Activated CD8-positive, alpha-beta memory T cell treated with anti-CD3 and anti-CD28 coated beads for 1 hour (primary cell): ENCODE data around the gene CFAP57.

Experiments
- DNase-seq, 2 donors: peaks; one replicate each; pipeline ENCODE4 v3.0.0-alpha.2; 2020; ENCODE audit warnings: low read depth in 1 of 2; ENCODE audit errors: extremely low read depth in 1 of 2

The CFAP57 gene

DNA sequence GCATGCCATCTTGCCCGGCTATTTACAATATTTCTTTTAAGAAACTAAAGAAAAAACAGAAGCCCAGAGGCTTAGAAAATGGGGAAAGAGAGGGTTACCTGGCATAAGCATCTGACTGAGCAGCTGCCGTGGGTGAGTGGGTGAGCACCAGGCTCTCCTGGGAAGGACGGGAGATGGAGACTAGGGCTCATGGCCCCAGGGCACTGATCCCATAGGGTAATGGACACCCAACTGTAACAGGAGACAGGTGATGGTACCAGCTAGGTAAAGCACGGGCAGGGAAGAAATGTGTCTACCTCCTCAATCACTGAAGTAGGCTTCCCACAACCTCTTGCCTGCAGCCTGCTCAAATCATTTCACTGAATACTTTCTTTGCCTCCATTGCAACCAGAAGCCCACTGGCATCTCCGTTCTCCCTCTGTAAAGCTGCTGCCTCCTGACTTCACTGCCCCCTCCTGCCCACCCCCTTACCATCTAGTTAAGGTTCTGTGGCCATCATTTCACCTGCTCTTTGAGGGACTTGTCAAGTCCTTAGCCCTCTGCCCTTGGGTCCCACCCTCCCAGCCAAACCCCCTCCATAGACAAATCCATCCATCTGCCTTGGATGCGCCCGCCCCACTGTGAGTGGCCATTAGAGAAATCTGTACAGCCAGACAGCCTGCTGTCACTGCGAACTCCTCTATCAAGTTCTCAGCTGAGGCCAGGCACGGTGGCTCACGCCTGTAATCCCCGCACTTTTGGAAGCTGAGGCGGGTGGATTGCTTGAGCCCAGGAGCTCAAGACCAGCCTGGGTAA, 103.9 kb downstream of the CFAP57 start:
- DNase-seq = no peak

DNA sequence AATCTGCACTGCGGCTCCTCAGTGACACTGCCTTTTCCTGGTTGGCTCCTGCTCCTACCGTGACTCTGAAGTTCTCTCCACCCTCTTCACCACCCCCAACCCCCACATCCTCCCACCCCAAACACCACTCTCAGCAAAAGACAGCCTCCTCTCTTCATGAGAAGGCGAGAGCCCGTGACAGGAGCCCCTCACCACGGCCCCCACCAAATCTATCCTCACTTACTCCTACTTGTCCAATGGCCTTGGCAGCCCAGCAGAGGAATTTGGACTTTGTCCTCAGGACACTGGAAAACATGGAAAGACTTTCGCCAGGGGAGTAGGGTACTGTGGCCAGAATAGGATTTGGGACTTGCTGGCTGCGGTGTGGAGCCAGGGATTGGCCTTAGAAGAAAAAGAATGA, 104.5 kb downstream of the CFAP57 start:
- DNase-seq = no peak

DNA sequence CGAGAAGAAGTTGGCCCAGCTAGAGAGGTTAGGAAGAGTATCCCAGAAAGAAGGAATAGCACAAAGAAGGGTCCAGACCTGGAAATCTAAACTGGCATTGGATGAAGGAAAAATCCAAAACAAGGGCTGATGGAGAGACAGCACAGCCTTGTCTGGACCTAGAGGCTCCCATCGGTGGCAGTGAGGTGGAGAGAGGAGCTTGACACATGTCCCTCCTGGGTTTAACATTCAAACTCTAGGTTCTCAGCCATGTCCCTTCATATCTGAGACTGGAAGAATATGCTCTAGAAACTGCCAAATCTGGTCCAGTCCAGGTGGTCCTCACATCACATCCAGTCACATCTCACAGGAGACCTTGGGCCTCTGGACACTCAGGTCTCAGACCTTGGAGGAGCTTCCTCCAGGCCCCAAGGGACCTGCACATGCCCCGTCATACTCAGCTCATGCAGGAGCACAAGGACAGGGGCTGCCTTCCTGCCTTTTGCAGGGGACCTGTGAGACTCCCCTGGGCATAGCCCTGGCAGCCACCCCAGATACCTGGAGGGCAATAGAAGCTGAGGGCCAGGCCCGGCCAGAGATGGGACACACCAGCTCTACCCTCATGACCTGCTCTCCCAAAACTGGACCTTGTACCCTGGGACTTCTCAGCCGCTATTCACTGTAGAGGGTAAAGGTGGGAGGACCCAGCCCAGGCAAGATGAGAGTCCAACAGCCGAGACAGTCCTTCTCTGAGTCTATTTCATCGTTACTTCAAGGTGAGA, 105.2 kb downstream of the CFAP57 start:
- no peak for DNase-seq

DNA sequence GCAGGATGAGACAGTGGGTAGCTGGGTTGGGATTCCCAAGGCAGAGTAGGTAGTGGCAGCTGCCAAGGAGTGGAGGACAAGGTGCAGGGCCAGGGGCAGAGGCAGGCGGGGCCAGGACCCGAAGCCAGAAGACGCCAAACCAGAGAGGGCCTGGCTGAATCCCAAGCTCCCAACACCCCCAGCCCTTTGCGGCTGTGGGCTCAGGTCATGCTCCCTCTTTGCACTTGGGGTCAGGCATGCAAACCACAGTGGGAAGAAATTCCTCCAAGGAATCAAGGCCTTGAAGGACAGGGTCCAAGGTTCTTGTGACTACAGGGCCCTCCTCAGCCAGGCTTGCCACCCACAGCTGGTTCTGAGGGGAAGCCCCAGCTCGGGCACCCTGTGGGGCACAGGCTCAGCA, 107.0 kb downstream of the CFAP57 start:
- no peak for DNase-seq

DNA sequence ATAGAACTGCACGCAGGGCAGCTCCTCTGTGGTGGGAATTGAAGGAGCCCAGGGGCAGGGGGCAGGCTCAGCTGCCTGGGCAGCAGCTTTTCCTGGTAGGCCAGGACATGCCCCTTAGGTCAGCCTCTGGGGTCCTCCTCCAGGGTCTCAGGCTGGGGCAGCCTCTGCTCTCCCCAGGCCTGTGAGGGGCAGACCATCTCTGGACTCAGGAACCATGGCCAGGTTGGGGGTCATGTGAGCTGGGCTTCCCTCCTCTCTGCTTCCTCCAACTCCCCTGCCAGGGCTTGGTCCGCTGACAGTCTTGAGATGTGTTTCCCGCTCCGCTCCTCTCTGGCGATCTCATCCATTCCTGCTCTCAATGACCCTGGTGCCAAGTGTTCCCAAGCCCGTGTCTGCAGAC, 107.5 kb downstream of the CFAP57 start:
- DNase-seq = no peak

DNA sequence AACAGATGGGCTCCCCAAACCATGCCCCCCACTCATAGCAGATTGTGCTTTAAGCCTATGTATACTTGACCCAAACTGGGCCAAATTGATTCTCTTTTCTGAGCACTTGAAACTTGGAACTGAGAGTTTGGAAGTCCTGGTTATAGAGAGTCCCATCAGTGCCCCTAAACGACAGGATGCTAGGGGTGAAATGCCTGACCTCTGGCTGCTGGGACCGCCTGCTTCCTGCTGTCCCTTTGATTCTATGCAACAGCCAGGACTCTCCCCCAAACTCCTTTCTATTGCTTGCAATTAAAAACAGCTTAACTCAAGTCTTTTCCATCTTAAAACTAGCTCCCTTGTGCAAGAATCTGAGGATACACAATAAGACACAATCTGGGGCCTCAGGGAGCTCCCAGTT, 108.6 kb downstream of the CFAP57 start:
- no peak for DNase-seq

DNA sequence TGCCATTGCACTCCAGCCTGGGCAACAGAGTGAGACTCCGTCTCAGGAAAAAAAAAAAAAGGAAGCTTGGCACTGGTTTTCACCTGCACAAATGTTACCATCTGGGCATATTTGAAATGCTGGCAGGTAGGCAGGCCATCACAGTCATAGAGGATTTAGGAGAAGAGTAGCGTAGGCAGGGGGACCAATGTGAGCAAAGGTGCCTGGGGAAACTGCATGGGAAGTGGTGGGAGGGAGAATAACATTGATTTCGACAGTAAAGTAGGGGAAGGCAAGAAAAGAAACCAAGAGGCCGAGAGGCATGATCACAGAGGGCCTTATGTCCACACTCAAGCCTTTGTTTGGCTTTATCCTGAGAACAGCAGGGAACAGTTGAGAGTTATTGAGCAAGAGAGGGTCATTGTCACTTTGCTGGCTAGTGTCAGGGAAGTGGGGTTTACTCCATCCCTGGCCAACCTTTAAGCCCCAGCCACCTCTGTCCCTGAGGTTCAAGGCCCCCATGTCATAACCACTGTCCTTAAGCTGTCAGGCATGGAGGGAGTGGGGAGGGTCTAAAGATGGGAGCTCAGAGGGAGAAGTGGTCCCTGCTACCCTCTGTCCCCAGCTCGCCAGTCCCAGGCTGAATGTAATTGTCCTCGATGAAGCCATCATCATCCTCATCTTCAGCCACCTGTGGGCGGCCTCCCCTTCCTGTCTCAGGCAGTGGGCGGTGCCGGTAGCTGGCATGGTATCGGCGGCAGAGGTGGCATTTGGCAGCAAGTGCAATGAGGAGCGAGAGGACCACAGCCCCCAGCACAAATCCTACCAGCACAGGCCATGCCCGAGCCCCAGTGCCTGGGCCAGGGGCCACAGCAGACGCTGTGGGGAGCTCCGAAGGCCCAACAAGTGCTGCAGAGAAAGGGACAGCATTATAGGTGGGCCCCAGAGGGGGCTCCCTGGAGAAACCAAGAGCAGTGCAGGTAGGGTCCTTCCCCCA, 110.4 kb downstream of the CFAP57 start:
- no peak for DNase-seq

DNA sequence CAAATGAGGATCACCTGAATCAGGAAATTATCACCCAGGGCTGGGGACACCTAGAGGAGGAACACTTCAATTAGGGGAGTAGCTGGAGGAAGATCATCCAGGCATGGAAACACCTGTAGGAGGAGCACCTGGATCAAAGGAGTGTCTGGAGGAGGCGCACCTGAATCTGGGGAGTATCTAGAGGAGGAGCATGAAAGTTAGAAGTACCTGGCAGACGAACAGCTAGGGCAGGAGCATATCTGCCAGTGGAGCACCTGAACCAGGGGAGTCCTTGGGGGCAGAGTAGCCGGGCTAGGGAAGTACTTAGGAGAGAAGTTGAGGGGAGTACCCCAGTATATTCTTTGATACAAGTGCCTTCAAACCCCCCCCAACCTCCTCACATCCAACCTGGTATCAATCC, 111.9 kb downstream of the CFAP57 start:
- DNase-seq = no peak

DNA sequence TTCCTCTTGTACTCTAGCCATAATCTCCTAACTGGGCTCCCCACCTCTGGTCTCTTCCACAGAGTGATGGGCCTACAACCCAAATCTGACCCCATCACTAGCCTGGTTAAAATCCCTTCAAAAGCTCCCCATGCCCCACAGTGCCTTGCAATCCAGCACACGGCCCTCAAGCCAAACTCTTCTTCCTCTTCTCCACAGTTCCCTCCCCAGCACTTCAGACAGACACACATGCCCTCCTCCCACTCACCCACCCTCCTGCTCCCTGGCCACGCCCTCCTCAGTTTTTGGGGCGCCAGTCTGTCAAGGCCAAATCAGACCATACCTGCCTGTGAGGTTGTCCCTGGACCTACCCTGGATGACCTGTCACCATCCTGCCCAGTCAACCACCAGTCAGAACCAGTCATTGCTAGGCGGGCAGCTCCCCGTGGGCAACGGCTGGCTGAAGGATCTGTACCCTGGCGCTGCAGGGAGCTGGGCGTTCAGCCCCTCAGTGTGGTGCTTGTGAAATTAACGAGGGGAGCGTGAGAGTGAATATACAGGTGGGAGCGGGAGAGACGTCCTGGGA, 112.5 kb downstream of the CFAP57 start:
- no peak for DNase-seq

DNA sequence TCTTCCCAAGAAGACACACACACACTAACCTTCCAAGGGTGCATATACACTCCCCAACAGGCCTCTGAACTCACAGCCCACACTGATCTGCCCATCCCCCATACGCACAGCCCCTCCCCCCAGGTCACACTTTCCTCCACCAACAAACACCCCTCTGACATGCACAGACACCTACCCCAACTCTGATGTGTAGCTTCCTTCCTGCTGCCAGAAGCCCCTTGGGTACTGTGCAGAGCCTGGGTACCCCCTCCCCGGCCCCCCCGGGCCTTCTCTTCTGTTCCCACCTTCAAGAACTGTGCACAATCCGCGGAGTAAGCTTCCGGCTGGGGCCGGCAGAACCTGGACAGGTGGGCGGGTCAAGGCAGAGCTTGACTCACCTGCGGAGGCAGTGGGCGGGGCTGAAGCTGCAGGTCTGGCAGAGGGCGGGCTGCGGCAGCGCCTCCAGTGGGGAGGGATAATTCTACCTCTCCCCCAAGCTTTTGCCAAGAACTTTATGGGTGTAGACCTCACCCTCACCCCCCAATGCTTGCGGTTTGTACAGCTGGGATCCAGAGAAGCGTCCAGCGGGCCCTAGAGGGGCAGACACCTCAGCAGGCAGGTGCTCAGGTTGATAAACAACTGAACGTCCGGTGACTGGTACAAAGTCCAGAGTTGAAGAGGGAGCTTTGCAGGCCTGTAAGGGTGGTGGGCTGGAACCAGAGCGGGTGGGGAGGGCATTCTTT, 113.3 kb downstream of the CFAP57 start, which contains the start of gene C1orf210:
Gene C1orf210 (minus strand): TSS at position 313 of the 722 bp plus-strand sequence. CDS start 2,311 bp downstream, outside the sequence.
- DNase-seq = no peak

DNA sequence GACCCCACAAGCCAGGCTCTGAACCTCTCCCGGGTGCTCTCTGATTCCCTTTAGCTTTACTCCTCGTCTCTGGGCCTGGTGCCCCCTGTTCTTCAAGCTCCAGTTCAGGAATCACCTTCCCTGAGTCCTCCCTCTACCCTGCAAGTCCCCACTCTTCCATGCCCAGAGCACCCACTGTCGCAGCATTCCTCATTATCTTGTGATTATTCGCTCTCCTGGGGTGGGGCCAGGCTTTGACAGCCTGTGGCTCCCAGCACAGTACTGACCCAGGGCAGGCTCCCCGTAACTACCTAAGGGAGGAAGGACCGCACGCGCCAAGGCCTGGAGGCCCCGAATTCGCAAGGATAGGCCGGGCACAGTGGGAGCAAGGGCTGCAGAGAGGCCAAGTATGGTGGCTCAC, 114.0 kb downstream of the CFAP57 start:
- no peak for DNase-seq

DNA sequence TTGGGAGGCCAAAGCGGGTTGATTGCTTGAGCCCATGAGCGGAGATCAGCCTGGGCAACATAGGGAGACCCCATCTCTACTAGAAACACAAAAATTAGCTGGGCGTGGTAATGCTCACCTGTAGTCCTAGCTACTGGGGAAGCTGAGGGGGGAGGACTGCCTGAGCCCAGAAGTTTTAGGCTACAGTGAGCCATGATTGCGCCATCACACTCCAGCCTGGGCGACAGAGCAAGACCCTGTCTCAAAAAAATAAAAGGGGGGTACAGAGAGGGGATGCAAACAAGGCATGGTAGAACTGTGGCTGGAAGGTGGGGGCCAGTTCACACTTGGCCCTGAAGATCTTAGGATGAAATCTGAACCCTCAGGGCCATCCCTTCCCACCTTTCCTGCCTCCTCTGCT, 114.4 kb downstream of the CFAP57 start:
- no peak for DNase-seq

DNA sequence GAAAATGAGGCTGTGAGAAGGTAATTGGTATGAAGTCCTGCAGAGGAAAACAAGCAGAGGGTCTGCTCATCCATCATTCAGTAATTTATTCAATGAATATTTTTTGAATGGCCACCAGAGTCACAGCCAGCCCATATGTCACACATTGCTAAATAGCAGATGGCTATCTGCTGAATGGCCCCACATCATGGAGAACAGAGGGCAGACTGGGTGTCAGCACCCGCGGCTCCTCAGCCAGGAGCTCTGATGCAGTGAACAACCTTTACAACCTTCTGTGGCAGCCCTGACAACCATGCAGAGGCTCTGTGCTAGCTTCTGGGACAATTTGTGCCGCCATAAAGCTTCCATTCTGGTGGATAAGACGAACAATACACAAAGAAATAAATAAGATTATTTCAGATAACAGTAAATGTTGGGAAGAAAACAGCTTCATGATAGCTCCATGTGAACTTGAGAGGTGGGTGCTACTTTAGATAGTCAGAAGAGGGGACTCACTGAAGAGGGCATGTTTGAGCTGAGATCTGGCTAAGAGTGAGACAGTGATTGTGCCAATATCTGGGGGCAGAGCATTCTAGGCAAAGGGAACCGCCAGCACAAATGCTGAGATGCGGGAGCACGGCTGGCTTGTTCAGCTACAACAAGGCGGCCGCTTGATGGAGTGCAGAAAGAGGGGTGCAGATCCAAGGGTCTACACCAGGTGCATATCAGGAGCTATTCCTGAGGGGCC, 116.1 kb downstream of the CFAP57 start:
- no peak for DNase-seq

DNA sequence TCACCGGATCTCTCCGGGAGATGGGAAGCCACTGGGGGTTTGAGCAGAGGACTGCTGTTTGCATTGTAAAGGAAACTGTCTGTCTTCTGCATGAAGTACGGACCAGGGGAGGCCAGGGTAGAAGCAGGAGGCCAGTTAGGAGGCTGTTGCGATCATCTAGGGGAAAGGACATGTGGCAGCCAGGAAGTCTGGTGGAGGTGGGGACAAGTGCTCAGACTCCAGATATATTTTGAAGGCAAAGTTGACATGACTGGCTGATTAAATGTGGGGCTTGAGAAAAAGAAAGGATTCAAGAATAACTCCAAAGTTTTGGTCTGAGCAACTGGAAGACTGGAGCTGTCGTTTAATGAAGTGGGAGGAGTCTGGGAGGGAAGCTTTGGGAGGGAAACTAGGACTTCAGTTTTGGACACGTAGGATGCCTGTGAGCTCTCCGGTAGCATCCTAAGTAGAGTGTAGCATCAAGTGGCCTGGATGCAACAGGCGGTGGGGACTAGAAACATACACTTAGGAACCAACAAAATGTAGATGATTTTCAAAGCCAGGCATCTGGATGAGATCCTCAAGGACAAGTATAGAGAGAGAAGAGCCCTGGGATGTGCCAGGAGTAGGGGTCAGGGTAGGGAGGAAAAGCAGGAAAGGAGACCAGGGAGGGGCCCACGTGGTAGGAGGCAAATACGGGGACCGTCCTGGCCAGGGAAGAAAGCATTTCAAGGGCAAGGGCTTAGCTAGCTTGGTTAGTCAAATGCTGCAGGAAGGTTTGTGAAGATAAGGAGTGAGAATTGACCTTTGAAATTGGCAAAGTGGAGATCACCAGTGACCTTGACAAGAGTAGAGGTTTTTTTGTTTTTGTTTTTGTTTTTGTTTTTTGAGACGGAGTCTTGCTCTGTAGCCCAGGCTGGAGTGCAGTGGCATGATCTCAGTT, 116.9 kb downstream of the CFAP57 start:
- no peak for DNase-seq

DNA sequence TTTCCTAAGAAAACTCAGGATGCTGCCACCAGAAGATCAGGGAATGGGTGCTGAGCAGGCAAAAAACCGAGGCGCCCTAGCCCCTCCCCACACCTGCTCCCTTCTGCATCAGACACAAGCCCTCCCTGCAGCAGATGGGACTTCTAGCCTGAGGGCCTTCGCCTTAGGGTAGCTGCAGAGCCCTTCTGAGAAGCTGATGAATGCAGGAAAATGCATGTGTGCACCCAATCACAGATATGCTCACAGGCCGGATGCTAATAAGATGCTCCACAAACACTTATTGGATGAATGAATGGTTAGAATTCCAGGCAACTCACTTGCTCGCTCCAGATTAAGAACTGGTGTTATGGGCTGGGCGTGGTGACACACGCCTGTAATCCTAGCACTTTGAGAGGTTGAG, 120.1 kb downstream of the CFAP57 start:
- DNase-seq = no peak

DNA sequence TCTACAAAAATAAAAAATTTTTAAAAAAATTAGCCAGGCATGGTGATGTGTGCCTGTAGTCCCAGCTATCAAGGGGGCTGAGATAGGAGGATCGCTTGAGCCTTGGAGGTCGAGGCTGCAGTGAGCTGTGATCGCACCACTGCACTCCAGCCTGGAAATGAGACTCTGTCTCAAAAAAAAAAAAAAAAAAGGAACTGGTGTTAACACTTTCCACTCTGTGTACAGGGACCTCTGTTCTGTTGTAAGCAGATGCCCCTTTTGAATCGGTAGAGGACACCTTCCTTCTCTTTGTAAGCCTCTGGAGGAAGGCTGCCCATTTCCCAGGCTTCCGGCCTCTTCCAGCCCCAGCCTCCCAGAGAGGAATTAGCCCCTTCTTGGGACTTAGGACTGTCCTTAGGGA, 120.5 kb downstream of the CFAP57 start:
- DNase-seq = no peak

DNA sequence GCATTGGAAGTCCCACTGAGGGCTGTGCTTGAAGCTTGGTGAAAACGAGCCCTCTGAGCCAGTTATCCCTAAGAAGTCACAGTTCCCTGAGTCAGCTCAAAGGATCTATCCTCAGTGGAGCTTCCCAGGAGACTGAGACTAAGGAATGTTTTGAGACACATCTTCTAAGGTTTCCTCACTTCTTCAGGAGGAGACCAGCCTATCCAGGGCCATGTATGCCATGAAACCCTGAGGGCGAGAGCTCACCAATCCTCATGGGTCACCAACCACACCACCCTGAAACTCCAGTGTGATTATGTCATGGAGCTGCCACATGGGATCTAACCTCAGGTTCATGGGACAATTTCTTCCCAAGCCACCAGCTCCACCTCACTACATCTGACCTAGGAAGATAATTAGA, 121.0 kb downstream of the CFAP57 start:
- no peak for DNase-seq
